Peyer's patch (tissue), 4 donors: ENCODE measurements around the gene LUC7L2. TPM values are rescaled to one million over a fixed set of nuclear protein-coding genes. Genes with fewer than 3 reads are reported as not detected.
A peak's percentile ranks its signal among the peaks of the same experiment; 100 is the strongest.
"Not testable (repeated sequence)": the region's sequence is repeated elsewhere in the genome, so short reads cannot be mapped to it uniquely, and the experiment has no call there.

ENCODE experiments used
- DNase-seq, 3 donors: peaks; one replicate each; pipeline ENCODE4 v3.0.0-alpha.2; 2017 to 2019
- H3K27ac ChIP-seq, 4 donors: fragments of 200-600 bp; sonication (generic); one replicate each; pipeline ENCODE4 v1.5.1; 2016 to 2019
- H3K27me3 ChIP-seq, 2 donors: fragments of 200-600 bp; sonication (generic); one replicate each; pipeline ENCODE4 v1.5.1; 2019
- H3K36me3 ChIP-seq, 3 donors: fragments of 200-600 bp; sonication (generic); one replicate each; pipeline ENCODE4 v1.5.1; 2016 to 2019
- H3K4me1 ChIP-seq, 4 donors: fragments of 200-600 bp; sonication (generic); one replicate each; pipeline ENCODE4 v1.5.1; 2016 to 2019
- H3K4me3 ChIP-seq, 4 donors: fragments of 200-600 bp; sonication (generic); 1 replicate in 3 of 4; 2 replicates in 1 of 4; pipeline ENCODE4 v1.5.1; 2016 to 2019; ENCODE audit warnings: mild to moderate bottlenecking in 1 of 4
- H3K9me3 ChIP-seq, 4 donors: fragments of 200-600 bp; sonication (generic); one replicate each; pipeline ENCODE4 v1.5.1; 2016 to 2019; ENCODE audit warnings: mild to moderate bottlenecking in 1 of 4
- CTCF ChIP-seq, 6 experiments: fragments of 450-650 bp in 4 of 6; fragments of 200-600 bp in 2 of 6; sonication (generic) in 1 of 6; IDR thresholded peaks; one replicate each; pipeline ENCODE4 v1.5.1; 2017 to 2019; ENCODE audit warnings: antibody characterized with exemption in 6 of 6, mild to moderate bottlenecking in 3 of 6, moderate library complexity in 1 of 6
- POLR2A ChIP-seq, 2 donors: fragments of 450-650 bp; IDR thresholded peaks; one replicate each; pipeline ENCODE4 v1.5.1; 2017; ENCODE audit warnings: antibody characterized with exemption in 2 of 2, mild to moderate bottlenecking in 2 of 2, moderate library complexity in 2 of 2
- total RNA-seq, 4 donors: library from RNA; depleted of rRNA; stranded (reverse); fragments of >200 nt; gene quantifications; one replicate each; pipeline ENCODE4 v1.1.0, GENCODE V29; 2016

Gene LUC7L2, protein sequence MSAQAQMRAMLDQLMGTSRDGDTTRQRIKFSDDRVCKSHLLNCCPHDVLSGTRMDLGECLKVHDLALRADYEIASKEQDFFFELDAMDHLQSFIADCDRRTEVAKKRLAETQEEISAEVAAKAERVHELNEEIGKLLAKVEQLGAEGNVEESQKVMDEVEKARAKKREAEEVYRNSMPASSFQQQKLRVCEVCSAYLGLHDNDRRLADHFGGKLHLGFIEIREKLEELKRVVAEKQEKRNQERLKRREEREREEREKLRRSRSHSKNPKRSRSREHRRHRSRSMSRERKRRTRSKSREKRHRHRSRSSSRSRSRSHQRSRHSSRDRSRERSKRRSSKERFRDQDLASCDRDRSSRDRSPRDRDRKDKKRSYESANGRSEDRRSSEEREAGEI
- 100 to 1,000 TPM in 1 of 4 donors, 10 to 100 TPM in 3; 57.6 to 182 (median 74.4) TPM for total RNA-seq

- DNase-seq = peak; percentile 100
- Histone ChIP-seq H3K27ac (peak within 1 kb of the TSS; percentile 99 to 100 (median 100)), H3K4me1 (peaks cover 0 to 31% (median 9%) of the 10 kb centered on the region in 4 donors), H3K27me3 (no peaks in the 10 kb centered on the region), H3K36me3 (peaks cover 0 to 5% (median 0%) of the 10 kb centered on the region in 3 donors), H3K9me3 (no peaks in the 10 kb centered on the region), H3K4me3 (peak within 1 kb of the TSS; percentile 81 to 95 (median 92))
- TF ChIP-seq CTCF (IDR thresholded peaks at IDR 0.05) (peak in 2 of 6 experiments; percentile 14 to 32), POLR2A (IDR thresholded peaks at IDR 0.05) (peak; percentile 92 to 94)
Measured at GRCh38 chr7:139359366-139360209, at the start of gene LUC7L2. Gene LUC7L2, plus strand, starts transcription at chr7:139359894. Its CDS starts 368 bp downstream, at chr7:139360262.

DNA sequence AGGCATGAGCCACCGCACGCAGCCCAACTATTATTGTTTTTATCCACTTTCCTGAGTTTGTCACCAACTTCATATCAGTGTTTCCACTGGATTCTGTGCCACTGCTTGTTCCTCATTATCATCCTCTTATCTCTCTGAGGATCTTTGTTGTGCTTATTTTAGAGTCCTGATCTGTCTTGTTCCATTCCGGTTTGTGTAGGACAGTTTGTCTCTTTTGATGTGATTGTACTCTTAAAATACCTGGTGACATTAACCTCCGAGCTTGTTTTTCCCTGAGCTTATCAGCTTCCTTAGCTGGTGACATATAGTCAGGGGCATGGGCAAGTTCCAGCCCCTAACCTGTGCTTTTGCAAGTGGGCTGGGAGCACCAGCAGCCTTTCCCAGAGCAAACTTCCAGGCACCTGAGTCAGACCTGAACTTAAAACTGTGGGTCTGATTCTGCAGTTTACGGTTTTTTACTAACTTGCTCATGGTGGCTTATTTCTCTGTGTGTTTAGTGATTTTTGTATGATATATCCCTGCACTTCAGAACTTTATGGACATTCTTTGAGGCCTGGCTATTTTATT, 41.7 kb upstream of the LUC7L2 start:
- TF ChIP-seq POLR2A (IDR thresholded peaks at IDR 0.05) (no peak), CTCF (IDR thresholded peaks at IDR 0.05) (no peak)
- no peaks in the 10 kb centered on the region for H3K27me3 ChIP-seq
- H3K4me3 ChIP-seq = no peak overlapping the region
- H3K36me3 ChIP-seq = no peaks in the 10 kb centered on the region
- DNase-seq = no peak
- H3K27ac ChIP-seq = no peak overlapping the region
- H3K9me3 ChIP-seq = no peaks in the 10 kb centered on the region
- H3K4me1 ChIP-seq = no peaks in the 10 kb centered on the region

DNA sequence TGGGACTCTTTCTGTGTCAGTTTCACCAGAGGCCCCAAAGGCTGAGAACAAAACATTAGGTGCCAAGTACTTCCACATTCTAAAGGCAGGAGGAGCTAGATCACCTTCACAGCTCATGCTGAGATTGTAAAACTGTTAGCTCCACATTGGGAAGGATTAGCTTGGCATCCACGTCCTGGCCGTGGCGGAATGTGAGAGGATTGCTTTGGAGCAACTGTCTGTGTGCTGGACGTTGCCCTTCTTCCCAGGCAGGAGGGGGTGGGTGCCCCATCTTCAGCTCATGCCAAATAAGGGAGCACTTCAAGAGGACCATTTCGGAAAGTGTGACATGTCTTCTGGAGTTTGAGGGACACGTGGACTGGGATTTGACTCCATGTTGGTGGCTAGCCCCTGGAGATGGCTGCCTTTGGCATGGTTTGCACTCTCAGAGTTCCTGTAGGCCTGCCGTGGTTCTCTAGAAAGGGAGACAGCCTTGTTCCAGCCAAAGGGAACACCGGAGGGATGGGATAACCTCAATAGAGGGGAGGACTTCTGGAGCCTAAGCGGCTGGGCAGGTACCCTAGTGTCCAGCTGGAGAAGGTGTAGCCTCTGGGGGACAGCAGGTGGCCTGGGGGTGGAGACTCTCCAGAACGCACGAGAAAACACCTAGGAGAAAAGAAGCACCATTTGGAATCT, 38.5 kb upstream of the LUC7L2 start:
- no peaks in the 10 kb centered on the region for H3K9me3 ChIP-seq
- no peaks in the 10 kb centered on the region for H3K27me3 ChIP-seq
- no peak overlapping the region for H3K4me3 ChIP-seq
- H3K27ac ChIP-seq = no peak overlapping the region
- no peak for DNase-seq
- TF ChIP-seq CTCF (IDR thresholded peaks at IDR 0.05) = peak in 3 of 6 experiments; percentile 21 to 28 (median 26)
- TF ChIP-seq POLR2A (IDR thresholded peaks at IDR 0.05) = no peak
- no peaks in the 10 kb centered on the region for H3K4me1 ChIP-seq
- no peaks in the 10 kb centered on the region for H3K36me3 ChIP-seq

GRCh38 chr7:139324709-139325108, 35.0 kb upstream of the LUC7L2 start:
- H3K9me3 ChIP-seq, H3K4me1 ChIP-seq, DNase-seq, H3K36me3 ChIP-seq, H3K27me3 ChIP-seq, H3K27ac ChIP-seq, H3K4me3 ChIP-seq: not testable (repeated sequence)

DNA sequence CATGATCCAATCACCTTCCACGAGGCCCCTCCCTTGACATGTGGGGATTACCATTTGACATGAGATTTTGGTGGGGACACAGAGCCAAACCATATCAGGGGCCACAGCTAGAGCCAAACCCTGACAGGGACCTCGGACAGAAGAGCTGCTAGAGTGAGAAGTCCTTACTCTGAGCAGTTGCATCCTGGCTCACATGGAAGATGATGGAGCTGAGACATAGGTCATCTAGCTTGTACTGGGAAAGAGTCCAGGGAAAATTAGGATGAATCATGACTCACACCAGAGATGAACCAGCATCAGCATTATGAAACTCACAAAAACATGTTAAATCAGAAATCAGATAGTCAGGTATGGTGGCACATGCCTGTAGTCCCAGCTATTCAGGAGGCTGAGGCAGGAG, 31.3 kb upstream of the LUC7L2 start:
- H3K4me1 ChIP-seq = no peaks in the 10 kb centered on the region
- H3K4me3 ChIP-seq = no peak overlapping the region
- H3K9me3 ChIP-seq = no peaks in the 10 kb centered on the region
- no peak overlapping the region for H3K27ac ChIP-seq
- H3K36me3 ChIP-seq = no peaks in the 10 kb centered on the region
- no peaks in the 10 kb centered on the region for H3K27me3 ChIP-seq
- TF ChIP-seq POLR2A (IDR thresholded peaks at IDR 0.05) = no peak
- TF ChIP-seq CTCF (IDR thresholded peaks at IDR 0.05) = no peak
- DNase-seq = no peak
